ENCODE measurements around the gene ACAP3. TPM values are rescaled to one million over a fixed set of nuclear protein-coding genes. Genes with fewer than 3 reads are reported as not detected.

The ACAP3 gene
- total and polyA plus RNA-seq, 2 donors (not counting 3 experiments of a cell fraction or from before 2014, with no cell fraction given) = 27.8 to 39.0 TPM

DNA sequence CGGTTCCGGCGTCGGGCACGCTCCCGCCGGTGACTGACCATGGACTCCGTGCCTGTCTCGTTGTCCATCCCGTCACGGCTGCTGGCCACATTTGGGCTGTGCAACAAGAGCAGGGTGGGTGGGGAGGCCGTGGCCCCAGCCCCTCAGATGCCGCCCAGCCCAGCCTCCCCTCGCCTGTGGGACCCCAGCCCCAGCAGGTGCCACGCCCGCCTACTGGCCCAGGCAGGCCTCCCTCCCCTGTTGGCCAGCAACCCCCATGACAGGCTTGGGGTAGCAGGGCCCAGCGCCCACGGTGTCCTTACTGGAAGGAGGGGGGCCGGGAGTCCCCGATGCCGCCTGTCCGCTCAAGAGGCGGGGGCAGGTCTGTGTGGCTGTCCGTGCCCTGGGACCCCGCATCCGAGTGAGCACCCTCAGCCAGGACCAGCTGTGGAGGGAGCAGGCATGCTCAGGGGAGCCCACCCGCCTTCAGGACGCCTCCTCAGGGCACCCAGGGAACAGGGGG, 34.4 kb upstream of the ACAP3 start:
- H3K27ac ChIP-seq (ENCODE audit: insufficient read depth, low read depth, low read length) = no peak overlapping the region
- ChIA-PET POLR2A (no interaction called here), CTCF (no interaction called here)
- H3K4me1 ChIP-seq (ENCODE audit: control insufficient read depth, extremely low read depth, insufficient read depth, low read length) = no peaks in the 10 kb centered on the region
- H3K27me3 ChIP-seq (ENCODE audit: control insufficient read depth in 2 of 2, insufficient read depth in 2 of 2, low read length in 2 of 2) = no peaks in the 10 kb centered on the region
- TF ChIP-seq GATA2 (IDR thresholded peaks at IDR 0.05; ENCODE audit: insufficient read depth, insufficient read length, low read depth, low read length) (no peak), FOS (IDR thresholded peaks at IDR 0.05; ENCODE audit: borderline replicate concordance, insufficient read depth, low read length) (no peak), POLR2AphosphoS5 (IDR thresholded peaks at IDR 0.05; ENCODE audit: insufficient read depth, low read depth, low read length) (no peak), JUN (IDR thresholded peaks at IDR 0.05; ENCODE audit: borderline replicate concordance, insufficient read depth, insufficient read length, low read depth) (no peak), POLR2A (IDR thresholded peaks at IDR 0.05; ENCODE audit: low read depth, low read length) (no peak), MYC (IDR thresholded peaks at IDR 0.05; ENCODE audit: low read depth, low read length) (no peak), EZH2 (IDR thresholded peaks at IDR 0.05; ENCODE audit: borderline replicate concordance, low read depth, low read length, severe bottlenecking) (no peak)
- TF ChIP-seq, protein P1, sequence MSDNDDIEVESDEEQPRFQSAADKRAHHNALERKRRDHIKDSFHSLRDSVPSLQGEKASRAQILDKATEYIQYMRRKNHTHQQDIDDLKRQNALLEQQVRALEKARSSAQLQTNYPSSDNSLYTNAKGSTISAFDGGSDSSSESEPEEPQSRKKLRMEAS (IDR thresholded peaks at IDR 0.05; ENCODE audit: insufficient read depth, insufficient read length) = no peak
- TF ChIP-seq, protein P2, sequence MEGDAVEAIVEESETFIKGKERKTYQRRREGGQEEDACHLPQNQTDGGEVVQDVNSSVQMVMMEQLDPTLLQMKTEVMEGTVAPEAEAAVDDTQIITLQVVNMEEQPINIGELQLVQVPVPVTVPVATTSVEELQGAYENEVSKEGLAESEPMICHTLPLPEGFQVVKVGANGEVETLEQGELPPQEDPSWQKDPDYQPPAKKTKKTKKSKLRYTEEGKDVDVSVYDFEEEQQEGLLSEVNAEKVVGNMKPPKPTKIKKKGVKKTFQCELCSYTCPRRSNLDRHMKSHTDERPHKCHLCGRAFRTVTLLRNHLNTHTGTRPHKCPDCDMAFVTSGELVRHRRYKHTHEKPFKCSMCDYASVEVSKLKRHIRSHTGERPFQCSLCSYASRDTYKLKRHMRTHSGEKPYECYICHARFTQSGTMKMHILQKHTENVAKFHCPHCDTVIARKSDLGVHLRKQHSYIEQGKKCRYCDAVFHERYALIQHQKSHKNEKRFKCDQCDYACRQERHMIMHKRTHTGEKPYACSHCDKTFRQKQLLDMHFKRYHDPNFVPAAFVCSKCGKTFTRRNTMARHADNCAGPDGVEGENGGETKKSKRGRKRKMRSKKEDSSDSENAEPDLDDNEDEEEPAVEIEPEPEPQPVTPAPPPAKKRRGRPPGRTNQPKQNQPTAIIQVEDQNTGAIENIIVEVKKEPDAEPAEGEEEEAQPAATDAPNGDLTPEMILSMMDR (IDR thresholded peaks at IDR 0.05; ENCODE audit: extremely low read depth in 1 of 2, insufficient read depth in 1 of 2, low read depth in 1 of 2, low read length in 2 of 2) = no peak
- H3K9ac ChIP-seq (replicated peaks; ENCODE audit: extremely low read depth, insufficient read depth, low read length) = no peak overlapping the region
- DNase-seq (ENCODE audit: low read depth, low spot score) = no peak
- intact Hi-C loops (cut with micrococcal nuclease) (no loop called here), dilution Hi-C loops (cut with MboI; ENCODE audit: extremely low pct_ligation_motif_present, low sequenced_read_pairs) (no loop called here)
- no peaks in the 10 kb centered on the region for H3K9me3 ChIP-seq (replicated peaks; ENCODE audit: control insufficient read depth, insufficient read depth, low read length)
- H3K36me3 ChIP-seq (ENCODE audit: control insufficient read depth in 2 of 2, extremely low read depth in 1 of 2, insufficient read depth in 2 of 2, low read length in 2 of 2) = peaks cover 0 to 17% of the 10 kb centered on the region in 2 experiments
- no TSS peak for BruUV-seq (replicated peaks)
- H3K4me2 ChIP-seq (ENCODE audit: insufficient read depth, low read length) = no peak overlapping the region
- no peak for FAIRE-seq
- no peak overlapping the region for H2AFZ ChIP-seq (ENCODE audit: low read depth, low read length)
- H3K79me2 ChIP-seq (ENCODE audit: control insufficient read depth, insufficient read depth, low read length) = peaks cover 17% of the 10 kb centered on the region
- H3K9me1 ChIP-seq (replicated peaks; ENCODE audit: control insufficient read depth, extremely low read depth, insufficient read depth, low read length) = no peaks in the 10 kb centered on the region
- H4K20me1 ChIP-seq (replicated peaks; ENCODE audit: control insufficient read depth, extremely low read depth, insufficient read depth, low read length) = no peaks in the 10 kb centered on the region
- no peak overlapping the region for H3K4me3 ChIP-seq (replicated peaks in 1 of 3; ENCODE audit: insufficient read depth in 1 of 3, low read depth in 1 of 3, low read length in 3 of 3)

All from endothelial cell of umbilical vein (primary cell).